SU-DHL-6 (cell line): Measurements from ENCODE around the gene APOF.

Experiments
- CTCF ChIP-seq: fragments of 200-600 bp; sonication (generic); IDR thresholded peaks from one replicate; pipeline ENCODE4 v1.5.1; 2017; ENCODE audit warnings: antibody characterized with exemption, mild to moderate bottlenecking, low read length, moderate library complexity; ENCODE audit not compliant: insufficient read depth, poor library complexity, severe bottlenecking
- EZH2phosphoT487 ChIP-seq: fragments of 200-600 bp; sonication (generic), shearing (Covaris generic); conservative IDR thresholded peaks from 2 replicates; pipeline ENCODE4 v1.6.1; 2018; ENCODE audit warnings: mild to moderate bottlenecking, antibody characterized with exemption, low read length, moderate library complexity, mixed read lengths

- TF ChIP-seq CTCF (no peak), EZH2phosphoT487 (no peak)
Observed at GRCh38 chr12:56332512-56333196, 30.0 kb downstream of the APOF start.
